Left colon (tissue), 2 donors: ENCODE measurements around the gene PRPF31. TPM values are rescaled to one million over a fixed set of nuclear protein-coding genes. Genes with fewer than 3 reads are reported as not detected.
A peak's percentile ranks its signal among the peaks of the same experiment; 100 is the strongest.
"Not testable (repeated sequence)": the region's sequence is repeated elsewhere in the genome, so short reads cannot be mapped to it uniquely, and the experiment has no call there.

Experiments
- ATAC-seq: fragments of 200-7000 bp; cut with Tn5 transposase; one replicate; pipeline ENCODE4 v1.9.1; 2020; ENCODE audit warnings: mild to moderate bottlenecking, moderate library complexity
- DNase-seq, 2 donors: peaks; one replicate each; pipeline ENCODE4 v3.0.0-alpha.2; 2020
- intact Hi-C, 2 donors: fragments of 100-400 bp; cut with DNase I in 1 of 2; cut with micrococcal nuclease in 1 of 2; formaldehyde crosslinking; loops; one replicate each; pipeline versions ENCODE4 v1.11.2 to v1.14.0; 2022; cut with DNase I, micrococcal nuclease
- long read RNA-seq: library from polyadenylated mRNA; unstranded; transcript quantifications from one replicate; pipeline ENCODE4 v2.0.0, GENCODE V29; 2021
- total RNA-seq, 2 donors: library from RNA; stranded (reverse); fragmentation: NEBNext Ultra II Directional; extraction: Animal tissue kit (Norgen Biotek cat#: 25700); gene quantifications; one replicate each; pipeline ENCODE4 v1.2.1, GENCODE V29; 2021
- donor health status: DM: no; HTN: no; CAD: no.
- donor health status: DM: yes; HTN: yes; CAD: no.

The PRPF31 gene, protein sequence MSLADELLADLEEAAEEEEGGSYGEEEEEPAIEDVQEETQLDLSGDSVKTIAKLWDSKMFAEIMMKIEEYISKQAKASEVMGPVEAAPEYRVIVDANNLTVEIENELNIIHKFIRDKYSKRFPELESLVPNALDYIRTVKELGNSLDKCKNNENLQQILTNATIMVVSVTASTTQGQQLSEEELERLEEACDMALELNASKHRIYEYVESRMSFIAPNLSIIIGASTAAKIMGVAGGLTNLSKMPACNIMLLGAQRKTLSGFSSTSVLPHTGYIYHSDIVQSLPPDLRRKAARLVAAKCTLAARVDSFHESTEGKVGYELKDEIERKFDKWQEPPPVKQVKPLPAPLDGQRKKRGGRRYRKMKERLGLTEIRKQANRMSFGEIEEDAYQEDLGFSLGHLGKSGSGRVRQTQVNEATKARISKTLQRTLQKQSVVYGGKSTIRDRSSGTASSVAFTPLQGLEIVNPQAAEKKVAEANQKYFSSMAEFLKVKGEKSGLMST
- 10 to 100 TPM; 37.4 to 38.6 TPM for total RNA-seq
- long read RNA-seq, transcript PRPF31-201 (14 exons, 2,126 nt) = major isoform, 78 of 103 reads
- long read RNA-seq, partial matches to known transcripts = 17 of 103 reads
- long read RNA-seq, other reads (novel, unspliced or antisense) = 8 of 103 reads

DNA sequence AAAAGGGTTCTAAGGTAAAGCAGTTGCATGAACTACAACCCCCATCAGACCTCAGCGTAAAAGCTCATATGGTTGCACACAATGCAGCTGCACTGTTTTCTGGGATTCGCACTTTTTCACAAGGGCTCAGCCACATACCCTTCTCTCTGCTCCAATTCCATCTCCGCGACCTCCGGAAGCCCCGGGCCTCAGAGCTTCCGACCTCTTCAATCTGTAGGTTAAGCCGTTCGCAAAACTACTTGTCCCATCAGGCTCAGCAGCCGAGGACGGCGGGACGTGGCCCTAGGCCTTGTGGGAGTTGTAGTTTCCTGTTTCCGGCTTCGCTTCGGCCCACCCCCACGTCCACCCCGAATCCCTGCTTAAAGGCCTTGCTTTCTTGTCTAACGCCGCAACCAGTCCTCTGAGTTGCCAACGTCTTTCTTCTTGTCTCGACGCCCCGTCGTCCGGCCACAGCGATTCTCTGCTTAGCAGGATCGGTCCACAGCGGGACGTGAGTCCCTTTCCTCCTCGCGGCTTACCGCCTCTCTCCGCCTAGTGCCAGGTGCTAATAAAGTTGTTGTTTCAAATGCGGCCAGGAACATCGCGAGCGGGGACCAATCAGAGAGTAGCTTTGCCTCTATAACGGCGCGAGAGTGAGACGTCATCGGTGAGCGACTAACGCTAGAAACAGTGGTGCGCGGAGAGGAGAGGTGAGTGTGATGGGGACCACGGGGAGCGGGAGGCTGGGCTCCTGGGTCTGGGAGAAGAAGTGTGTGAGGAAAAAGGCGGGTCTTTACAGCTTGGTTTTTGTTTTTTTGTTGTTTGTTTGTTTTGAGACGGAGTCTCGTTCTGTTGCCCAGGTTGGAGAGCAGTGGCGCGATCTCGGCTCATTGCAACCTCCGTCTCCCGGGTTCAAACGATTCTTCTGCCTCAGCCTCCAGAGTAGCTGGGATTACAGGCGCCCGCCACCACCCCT, at the start of gene PRPF31, which contains the start of gene TFPT:
Gene PRPF31 (plus strand): TSS at position 646 of the 955 bp plus-strand sequence. CDS start 2,525 bp downstream, outside the sequence.
Gene TFPT (minus strand): TSS at position 549 of the 955 bp plus-strand sequence. CDS start 388 bp downstream, at position 161.
- DNase-seq (peak; percentile 95 to 99), ATAC-seq (peak; percentile 91)
- intact Hi-C loops = no loop called here

DNA sequence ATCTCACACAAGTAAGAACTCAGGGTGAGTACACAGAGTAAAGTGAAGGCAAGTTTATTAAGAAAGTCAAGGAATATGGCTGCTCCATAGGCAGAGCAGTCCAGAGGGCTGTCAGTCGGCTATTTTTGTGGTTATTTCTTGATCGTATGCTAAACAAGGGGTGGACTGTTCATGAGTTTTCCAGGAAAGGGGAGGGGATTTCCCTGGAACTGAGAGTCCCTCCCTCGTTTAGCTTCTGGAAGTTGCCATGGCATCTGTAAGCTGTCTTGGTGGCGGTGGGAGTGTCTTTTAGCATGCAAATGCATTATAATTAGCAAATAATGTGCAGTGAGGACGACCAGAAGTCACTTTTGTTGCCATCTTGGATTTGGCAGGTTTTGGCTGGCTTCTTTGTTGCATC, 46.1 kb upstream of the PRPF31 start:
- DNase-seq (no peak), ATAC-seq (no peak)
- intact Hi-C loops = no loop called here

DNA sequence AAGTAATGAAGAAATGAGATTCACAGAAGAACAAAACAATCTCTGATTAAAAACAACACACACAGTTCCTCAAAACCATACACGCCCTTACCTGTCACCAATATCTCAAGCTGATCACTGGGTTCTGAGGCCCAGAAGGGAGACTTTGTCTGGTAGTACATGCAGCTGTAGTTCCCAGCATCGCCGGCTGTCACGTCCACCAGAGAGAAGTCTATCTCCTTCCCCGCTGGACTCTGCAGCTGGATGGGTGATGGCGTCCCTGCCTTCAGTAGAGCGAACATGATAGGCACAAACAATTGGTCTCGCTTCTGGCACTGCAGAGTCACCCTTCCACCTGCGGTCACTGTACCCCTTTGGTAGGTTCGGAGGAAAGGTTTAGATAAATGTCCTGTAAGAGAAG, 41.7 kb upstream of the PRPF31 start:
- intact Hi-C loops = no loop called here
- no peak for DNase-seq
- no peak for ATAC-seq

DNA sequence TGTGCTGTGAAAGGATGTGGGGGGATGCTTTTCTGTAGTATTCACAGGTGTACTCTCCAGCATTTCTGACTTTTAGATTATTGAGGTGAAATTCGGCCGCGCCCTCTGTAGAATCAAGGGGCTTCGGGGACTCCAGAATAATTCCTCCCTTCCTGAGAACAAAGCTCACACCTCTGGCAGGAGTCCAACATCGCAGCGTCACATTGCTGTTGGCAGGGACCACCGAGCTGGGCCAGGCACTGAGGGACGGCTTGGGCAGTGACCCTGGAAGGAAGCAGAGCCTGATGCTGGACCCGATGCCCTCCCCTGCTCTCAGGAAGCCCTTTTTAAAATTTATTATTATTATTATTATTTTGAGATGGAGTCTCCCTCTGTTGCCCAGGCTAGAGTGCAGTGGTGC, 40.7 kb upstream of the PRPF31 start:
- intact Hi-C loops = no loop called here
- no peak for DNase-seq
- ATAC-seq = no peak

DNA sequence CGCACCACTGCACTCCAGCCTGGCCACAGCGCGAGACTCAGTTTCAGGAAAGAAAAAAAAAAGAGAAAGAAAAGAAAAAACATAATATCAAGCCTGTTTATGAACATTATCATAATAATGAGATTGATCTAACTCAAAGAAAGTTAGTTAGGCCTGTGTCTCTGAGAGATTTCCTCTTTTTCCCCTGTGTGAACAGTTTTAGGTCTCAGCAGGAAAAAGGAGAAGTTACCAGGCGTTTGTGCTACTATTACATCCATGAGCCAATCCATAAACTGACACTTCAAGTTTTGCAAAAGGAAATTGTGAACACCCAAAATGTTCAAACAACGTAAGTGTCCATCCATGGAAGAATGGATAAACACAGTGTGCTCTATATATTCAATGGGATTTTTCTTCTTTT, 38.2 kb upstream of the PRPF31 start:
- DNase-seq (no peak), ATAC-seq (no peak)
- intact Hi-C loops = no loop called here

DNA sequence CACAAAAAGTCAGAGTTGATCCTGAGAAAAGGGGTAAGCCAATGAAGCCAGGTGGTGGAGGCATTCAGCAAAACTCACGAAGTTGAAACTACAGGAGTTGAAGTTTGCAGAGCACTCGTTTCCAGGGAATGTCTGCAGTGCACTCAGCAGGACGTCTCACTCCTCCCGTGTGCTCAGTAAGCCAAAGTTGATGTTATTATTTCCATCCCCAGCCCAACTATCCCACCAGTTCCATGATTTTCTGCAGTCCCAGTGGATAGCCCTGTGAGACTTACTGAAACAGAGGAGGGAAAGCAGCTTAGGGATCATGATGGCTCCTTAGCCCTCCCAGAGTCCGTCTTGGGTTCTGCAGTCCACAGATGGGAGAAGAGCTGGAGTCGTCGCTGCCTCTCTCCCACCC, 34.5 kb upstream of the PRPF31 start, which contains the start of gene TARM1:
Gene TARM1 (minus strand): TSS at position 334 of the 400 bp plus-strand sequence. CDS start 25 bp downstream, at position 309.
- DNase-seq = no peak
- no peak for ATAC-seq
- intact Hi-C loops = no loop called here

DNA sequence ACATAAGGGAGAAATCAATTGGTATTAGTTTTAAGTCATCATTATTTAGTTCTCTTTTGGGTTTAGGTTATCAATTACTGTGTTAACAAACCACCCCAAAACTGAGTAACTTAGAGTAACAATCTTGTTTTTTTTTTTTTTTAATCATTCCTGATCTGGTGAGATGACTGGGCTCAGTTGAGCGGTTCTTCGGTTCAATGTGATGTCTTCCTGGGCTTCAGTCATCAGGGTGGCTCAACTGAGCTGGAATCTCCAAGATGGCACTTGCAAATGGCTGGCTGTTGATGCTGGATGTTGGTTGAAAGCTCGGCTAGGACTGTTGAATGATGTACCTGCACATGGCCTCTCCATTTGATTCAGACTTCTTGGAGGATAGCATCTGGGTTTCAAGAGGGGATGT, 31.1 kb upstream of the PRPF31 start:
- ATAC-seq (no peak), DNase-seq (no peak)
- intact Hi-C loops = no loop called here

DNA sequence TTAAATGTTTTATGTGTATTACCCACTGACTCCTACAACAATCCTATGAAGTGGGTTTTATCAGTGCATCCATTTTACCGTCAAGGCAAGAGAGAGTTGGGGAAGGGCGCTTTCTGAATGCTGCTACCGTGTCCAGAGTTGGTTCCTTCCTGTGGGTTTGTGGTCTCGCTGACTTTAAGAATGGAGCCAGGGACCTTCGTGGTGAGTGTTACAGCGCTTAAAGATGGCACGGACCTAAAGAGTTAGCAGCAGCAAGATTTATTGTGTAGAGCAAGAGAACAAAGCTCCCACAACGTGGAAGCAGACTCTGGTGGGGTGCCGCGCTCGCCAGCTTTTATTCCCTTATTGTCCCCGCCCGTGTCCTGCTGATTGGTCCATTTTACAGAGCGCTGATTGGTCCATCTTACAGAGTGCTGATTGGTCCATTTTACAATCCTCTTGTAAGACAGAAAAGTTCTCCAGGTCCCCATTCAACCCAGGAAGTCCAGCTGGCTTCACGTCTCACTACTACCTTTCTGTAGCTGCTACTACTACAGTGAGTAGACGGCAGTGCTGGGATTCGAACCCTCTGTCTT, 21.0 kb upstream of the PRPF31 start:
- no peak for DNase-seq
- ATAC-seq = no peak
- intact Hi-C loops = no loop called here

DNA sequence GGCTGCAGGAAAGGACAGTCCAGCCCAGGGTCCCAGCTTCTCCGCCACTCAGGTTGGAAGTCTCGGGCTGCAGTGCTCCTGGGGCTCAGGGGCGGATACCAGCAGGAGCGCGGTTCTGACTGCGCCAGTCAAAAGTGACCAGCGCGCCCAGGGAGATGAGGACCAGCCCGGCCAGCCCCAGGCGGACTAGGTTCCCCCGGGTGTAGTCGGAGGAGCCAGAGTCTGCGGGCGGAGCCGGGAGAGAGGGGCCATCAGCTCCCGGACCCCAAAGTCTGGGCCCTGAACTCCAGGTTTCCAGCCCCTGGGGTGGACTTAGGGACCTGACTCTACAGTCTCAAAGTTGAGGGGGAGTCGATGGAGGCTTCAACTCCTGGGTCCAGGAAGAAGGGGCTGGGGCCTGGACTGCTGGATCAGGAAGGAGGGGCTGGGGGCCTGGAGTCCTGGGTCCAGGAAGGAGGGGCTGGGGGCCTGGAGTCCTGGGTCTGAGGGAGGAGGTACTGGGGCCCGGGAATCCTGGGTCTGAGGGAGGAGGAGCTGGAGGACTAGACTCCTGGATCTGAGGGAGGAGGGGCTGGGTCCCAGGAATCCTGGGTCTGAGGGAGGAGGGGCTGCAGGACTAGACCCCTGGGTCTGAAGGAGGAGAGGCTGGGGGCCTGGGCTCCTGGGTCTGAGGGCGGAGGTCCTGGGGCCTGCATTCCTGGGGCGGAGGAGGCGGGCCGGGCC, 20.3 kb upstream of the PRPF31 start:
- ATAC-seq (no peak), DNase-seq (no peak)

DNA sequence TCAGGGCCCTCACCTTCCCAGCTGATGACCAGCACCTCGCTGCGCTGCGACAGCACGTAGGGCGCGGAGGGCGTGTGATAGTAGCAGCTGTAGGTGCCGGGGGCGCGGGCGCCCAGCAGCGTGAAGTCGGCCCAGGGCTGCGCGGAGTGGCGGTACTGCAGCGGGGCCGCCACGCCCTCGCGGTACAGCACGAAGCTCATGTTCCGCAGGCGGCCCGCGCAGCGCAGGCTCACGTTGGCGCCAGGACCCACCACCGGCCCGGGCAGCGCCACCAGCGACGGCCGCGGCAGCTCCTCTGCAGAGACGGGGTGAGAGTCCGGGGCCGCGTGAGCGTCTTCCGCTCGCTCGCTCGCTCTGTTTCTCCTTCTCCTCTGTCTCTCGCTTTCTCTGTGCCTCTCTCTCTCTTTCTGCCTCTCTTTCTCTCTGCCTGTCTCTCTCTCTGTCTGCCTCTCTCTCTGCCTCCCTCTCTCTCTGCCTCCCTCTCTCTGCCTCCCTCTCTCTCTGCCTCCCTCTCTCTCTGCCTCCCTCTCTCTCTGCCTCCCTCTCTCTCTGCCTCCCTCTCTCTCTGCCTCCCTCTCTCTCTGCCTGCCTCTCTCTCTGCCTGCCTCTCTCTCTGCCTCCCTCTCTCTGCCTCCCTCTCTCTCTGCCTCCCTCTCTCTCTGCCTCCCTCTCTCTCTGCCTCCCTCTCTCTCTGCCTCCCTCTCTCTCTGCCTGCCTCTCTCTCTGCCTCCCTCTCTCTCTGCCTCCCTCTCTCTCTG, 19.5 kb upstream of the PRPF31 start:
- DNase-seq (peak in 1 of 2 donors; percentile 63), ATAC-seq (peak; percentile 84)
- intact Hi-C loops = not testable (repeated sequence)

More for the DNA sequence above, 20.3 kb upstream of the PRPF31 start:
- intact Hi-C loops = no loop called here

DNA sequence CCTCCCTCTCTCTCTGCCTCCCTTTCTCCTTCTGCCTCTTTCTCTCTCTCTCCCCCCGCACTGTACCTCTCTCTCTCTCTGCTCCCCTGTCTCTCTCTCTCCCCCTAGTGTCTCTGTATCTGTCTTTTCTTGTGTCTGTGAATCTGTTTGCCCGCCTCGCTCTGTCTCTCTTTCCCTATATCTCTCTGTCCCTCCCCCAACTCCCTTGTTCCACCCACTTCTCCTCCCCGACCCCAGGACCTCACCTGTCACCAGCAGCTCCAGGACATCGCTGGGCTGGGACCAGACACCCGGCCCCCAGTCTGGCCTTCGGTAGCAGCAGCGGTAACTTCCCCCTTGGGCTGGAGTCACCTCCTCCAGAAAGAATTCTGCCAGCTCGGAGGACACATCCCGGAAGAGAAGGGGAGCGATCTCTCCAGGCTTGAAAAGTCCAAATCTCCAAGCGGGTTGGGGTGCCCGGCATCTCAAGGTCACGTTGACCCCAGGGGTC, 18.9 kb upstream of the PRPF31 start:
- DNase-seq (no peak), ATAC-seq (peak; percentile 60)
- intact Hi-C loops = no loop called here

DNA sequence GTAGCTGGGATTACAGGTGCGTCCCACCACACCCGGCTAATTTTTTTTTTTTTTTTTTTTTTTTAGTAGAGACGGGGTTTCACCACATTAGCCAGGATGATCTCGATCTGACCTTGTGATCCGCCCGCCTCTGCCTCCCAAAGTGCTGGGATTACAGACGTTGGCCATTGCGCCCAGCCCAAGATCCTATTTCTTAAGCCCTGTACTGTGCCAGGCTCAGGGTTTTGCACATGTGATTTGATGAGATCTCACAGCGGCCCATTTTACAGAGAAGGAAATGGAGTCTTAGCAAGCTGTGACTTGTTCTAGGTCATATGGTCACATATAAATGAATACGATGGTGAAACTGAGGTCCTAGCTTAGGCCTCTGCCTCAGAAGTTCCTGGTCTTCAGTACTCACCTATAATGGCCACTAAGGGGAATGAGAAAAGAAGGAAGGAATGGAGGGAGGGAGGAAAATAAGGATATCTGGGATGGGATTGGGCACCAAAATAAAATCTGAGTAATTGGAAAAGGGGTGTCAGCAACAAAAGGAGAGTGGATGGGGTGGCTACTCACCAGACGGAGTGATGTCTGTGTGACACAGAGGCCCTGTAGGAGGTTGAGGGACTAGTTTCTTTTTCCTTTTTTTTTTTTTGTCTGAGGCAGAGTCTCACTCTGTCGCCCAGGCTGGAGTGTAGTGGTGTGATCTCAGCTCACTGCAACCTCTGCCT, 16.2 kb upstream of the PRPF31 start:
- no peak for ATAC-seq
- intact Hi-C loops = no loop called here
- DNase-seq = no peak

DNA sequence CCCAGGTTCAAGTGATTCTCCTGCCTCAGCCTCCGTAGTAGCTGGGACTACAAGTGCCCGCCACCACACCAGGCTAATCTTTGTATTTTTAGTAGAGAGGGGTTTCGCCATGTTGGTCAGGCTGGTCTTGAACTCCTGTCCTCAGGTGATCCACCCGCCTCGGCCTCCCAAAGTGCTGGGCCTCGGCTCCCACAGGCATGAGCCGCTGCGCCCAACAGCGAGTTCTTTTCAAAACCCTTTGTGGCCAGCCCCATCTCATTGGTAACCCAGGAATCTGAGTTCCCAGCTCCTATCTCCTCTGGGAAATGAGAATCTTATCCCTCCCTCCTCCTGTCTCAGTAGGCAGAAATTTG, 15.7 kb upstream of the PRPF31 start:
- intact Hi-C loops, DNase-seq, ATAC-seq: not testable (repeated sequence)

DNA sequence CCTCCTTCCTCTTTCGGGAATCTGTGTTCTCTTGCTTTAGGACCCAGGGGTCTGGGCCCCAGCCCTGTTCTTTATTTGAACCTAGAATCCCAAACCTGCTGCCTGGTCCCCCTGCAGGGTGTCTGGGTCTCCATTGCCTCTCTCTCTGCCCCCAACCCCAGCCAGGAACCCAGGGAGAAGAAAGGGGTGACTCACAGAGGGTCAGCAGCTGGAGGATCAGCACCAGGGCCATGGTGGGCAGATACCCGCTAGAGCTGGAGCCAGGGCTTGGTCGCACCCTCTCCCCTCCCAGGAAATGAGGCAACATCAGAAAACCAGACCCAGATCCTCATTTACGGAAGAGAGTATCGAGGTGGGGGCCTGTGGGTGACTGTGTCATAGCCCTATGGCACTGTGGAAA, 15.0 kb upstream of the PRPF31 start, which contains the start of gene OSCAR:
Gene OSCAR (minus strand): TSS at position 243 of the 400 bp plus-strand sequence. CDS start 11 bp downstream, at position 232.
- no peak for ATAC-seq
- DNase-seq = no peak
- intact Hi-C loops = no loop called here

DNA sequence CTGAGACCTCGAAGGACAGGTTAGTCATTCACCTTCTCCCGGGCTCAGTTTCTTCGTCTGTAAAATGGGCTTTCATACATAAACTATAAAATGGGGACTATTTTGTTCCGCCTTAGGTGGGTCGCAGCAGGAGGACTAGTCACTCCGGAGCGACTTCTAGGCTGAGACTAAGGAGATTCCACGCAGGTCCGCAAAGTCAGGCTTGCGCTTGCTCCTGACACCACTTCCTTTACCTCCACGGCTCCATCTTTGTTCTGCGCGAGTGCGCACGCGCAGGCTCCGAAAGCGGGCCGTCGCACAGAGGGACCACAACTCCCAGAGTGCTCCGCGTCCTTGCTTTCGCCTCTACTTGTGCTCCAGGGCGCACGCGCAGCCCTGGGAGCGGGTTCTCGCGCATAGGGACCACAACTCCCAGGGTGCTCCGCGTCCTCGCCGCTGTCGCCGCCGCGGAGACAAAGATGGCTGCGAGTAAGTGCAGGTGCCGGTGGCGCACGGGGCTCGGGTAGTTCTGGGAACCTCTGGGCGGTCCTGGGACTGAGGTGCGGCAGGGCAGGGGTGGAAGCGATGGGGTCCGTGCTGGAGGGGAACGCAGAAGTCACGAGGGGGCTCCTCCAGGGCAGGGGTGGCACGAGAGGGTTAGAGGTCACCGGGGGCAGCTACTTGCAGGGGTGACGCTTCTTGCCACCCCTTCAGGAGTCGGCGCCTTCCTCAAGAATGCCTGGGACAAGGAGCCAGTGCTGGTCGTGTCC, 13.0 kb upstream of the PRPF31 start, which contains the start of gene NDUFA3:
Gene NDUFA3 (plus strand): TSS at position 435 of the 749 bp plus-strand sequence. CDS start 24 bp downstream, at position 459.
- peak; percentile 99 for ATAC-seq
- intact Hi-C loops = no loop called here
- peak; percentile 98 for DNase-seq
